Measurements from ENCODE around the gene ADGRG6. TPM values are rescaled to one million over a fixed set of nuclear protein-coding genes. Genes with fewer than 3 reads are reported as not detected.
A peak's percentile ranks its signal among the peaks of the same experiment; 100 is the strongest.

The ADGRG6 gene
- total RNA-seq, 1 experiment from 2014 or later = 5.3 TPM

GRCh38 chr6:142339113-142339512, 37.3 kb downstream of the ADGRG6 start:
- H3K27me3 Mint-ChIP-seq (ENCODE audit: low read depth) = no peaks in the 10 kb centered on the region
- no peak for TF ChIP-seq FOXK1 (CRISPR knock-in tag; IDR thresholded peaks at IDR 0.05)
- TF ChIP-seq ZNF219 (CRISPR knock-in tag; IDR thresholded peaks at IDR 0.05; ENCODE audit: borderline replicate concordance) = no peak
- no peak for TF ChIP-seq ZNF281 (CRISPR knock-in tag; IDR thresholded peaks at IDR 0.05)
- no peak for TF ChIP-seq SP1 (CRISPR knock-in tag; conservative IDR thresholded peaks at IDR 0.05)
- no peak for TF ChIP-seq ZBTB21 (CRISPR knock-in tag; IDR thresholded peaks at IDR 0.05; ENCODE audit: borderline replicate concordance)
- no peak for TF ChIP-seq ZMAT4 (CRISPR knock-in tag; IDR thresholded peaks at IDR 0.05)
- no peak for TF ChIP-seq ATF6 (CRISPR knock-in tag; IDR thresholded peaks at IDR 0.05)
- no peak for TF ChIP-seq SMAD4 (CRISPR knock-in tag; IDR thresholded peaks at IDR 0.05)
- no peak for TF ChIP-seq TEAD1 (CRISPR knock-in tag; IDR thresholded peaks at IDR 0.05)
- TF ChIP-seq ZNF512 (CRISPR knock-in tag; IDR thresholded peaks at IDR 0.05; ENCODE audit: borderline replicate concordance) = no peak
- TF ChIP-seq CREM (CRISPR knock-in tag; IDR thresholded peaks at IDR 0.05) = no peak
- TF ChIP-seq FOXP1 (CRISPR knock-in tag; IDR thresholded peaks at IDR 0.05; ENCODE audit: borderline replicate concordance) = no peak
- no peak for DNase-seq (ENCODE audit: low spot score)
- ChIA-PET POLR2A (no interaction called here), CTCF (no interaction called here)
- H3K27ac Mint-ChIP-seq = peak overlapping the region; percentile 35; the same call in 1 of the 2 replicates
- peaks cover 19% of the 10 kb centered on the region for H3K4me1 Mint-ChIP-seq
- no peak for ATAC-seq
- H3K9me3 Mint-ChIP-seq = no peaks in the 10 kb centered on the region
- no peaks in the 10 kb centered on the region for H3K36me3 Mint-ChIP-seq
- no peak overlapping the region for H3K4me3 Mint-ChIP-seq

- Mint-ChIP-seq H3K9me3 (no peaks in the 10 kb centered on the region), H3K27ac (no peak overlapping the region), H3K36me3 (no peaks in the 10 kb centered on the region), H3K27me3 (ENCODE audit: low read depth) (no peaks in the 10 kb centered on the region), H3K4me3 (no peak overlapping the region), H3K4me1 (peaks cover 19% of the 10 kb centered on the region)
- POLR2A ChIA-PET = no interaction called here
- ATAC-seq (no peak), DNase-seq (ENCODE audit: low spot score) (no peak)
- CTCF ChIA-PET = interaction anchor here (0.6 kb wide), 1 partner anchor 152 kb away, joined by 4 read pairs; no protein-coding TSS in a partner anchor
- TF ChIP-seq ARID4B (CRISPR knock-in tag; IDR thresholded peaks at IDR 0.05; ENCODE audit: borderline replicate concordance) (no peak), ATF3 (CRISPR knock-in tag; conservative IDR thresholded peaks at IDR 0.05) (no peak), CDX4 (CRISPR knock-in tag; IDR thresholded peaks at IDR 0.05; ENCODE audit: borderline replicate concordance) (no peak), RORB (CRISPR knock-in tag; IDR thresholded peaks at IDR 0.05) (no peak), SMAD3 (CRISPR knock-in tag; IDR thresholded peaks at IDR 0.05; ENCODE audit: borderline replicate concordance) (no peak)
Observed at GRCh38 chr6:142339968-142340658, 38.3 kb downstream of the ADGRG6 start.
